ENCODE results near the gene TMEM39B.
A peak's percentile ranks its signal among the peaks of the same experiment; 100 is the strongest.

DNA sequence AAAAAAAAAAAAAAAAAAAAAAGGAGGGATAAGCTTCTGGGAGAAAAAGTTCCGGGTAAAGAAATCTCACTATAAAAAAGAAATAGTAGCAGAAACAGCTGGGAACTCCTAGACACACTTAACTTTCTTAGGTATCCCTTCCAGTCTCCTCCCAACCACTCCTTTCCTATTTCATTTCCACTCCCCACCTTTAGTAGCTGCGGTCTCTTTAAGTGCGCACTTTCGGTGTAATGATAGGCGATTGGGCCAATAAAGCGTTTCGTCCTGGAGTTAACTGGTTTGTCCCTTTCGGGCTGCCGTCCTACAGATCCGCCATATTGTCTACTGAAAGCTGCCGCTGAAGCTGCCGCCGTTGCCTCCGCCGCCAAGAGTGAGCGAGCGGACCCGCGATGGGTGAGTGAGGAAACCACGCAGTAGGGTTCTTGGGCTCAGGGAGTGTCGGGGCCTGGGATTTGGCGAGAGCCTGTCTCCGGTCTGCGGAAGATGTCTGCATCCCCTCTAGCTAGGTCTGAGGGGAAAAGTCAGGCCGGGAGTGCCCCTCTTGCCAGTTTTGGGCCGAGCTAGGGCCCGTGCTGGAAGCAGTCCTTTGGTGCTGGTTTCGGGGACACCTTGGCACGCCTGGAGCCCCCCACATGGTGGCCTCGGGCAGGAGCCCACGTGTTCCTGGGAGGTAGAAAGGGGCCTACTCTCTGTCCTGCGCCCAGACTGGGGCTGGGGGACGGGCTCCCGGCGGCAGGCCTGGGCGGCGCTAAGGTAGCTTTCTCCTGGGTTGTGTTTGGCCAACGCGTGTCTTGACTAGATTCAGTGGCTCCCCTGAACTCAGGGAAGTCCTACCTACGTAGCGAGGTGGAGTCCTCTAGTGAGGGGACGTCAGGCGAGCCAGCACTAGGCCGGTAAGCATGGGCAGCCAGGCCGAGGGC lies 35.3 kb downstream of the TMEM39B start, which contains the start of gene KPNA6:
- TF ChIP-seq POLR2A (IDR thresholded peaks at IDR 0.05) (peak; percentile 28), POLR2AphosphoS5 (IDR thresholded peaks at IDR 0.05) (peak; percentile 83 to 94 (median 93))
- TF ChIP-seq, protein P1, sequence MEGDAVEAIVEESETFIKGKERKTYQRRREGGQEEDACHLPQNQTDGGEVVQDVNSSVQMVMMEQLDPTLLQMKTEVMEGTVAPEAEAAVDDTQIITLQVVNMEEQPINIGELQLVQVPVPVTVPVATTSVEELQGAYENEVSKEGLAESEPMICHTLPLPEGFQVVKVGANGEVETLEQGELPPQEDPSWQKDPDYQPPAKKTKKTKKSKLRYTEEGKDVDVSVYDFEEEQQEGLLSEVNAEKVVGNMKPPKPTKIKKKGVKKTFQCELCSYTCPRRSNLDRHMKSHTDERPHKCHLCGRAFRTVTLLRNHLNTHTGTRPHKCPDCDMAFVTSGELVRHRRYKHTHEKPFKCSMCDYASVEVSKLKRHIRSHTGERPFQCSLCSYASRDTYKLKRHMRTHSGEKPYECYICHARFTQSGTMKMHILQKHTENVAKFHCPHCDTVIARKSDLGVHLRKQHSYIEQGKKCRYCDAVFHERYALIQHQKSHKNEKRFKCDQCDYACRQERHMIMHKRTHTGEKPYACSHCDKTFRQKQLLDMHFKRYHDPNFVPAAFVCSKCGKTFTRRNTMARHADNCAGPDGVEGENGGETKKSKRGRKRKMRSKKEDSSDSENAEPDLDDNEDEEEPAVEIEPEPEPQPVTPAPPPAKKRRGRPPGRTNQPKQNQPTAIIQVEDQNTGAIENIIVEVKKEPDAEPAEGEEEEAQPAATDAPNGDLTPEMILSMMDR (IDR thresholded peaks at IDR 0.05): peak in 1 of 3 donors; percentile 11

All from breast epithelium (tissue), 3 donors.